ENCODE data around the gene FGF12. TPM values are rescaled to one million over a fixed set of nuclear protein-coding genes. Genes with fewer than 3 reads are reported as not detected.
A peak's percentile ranks its signal among the peaks of the same experiment; 100 is the strongest.

FGF12 gene
- total RNA-seq, 1 donor from 2014 or later = 450 TPM

DNA sequence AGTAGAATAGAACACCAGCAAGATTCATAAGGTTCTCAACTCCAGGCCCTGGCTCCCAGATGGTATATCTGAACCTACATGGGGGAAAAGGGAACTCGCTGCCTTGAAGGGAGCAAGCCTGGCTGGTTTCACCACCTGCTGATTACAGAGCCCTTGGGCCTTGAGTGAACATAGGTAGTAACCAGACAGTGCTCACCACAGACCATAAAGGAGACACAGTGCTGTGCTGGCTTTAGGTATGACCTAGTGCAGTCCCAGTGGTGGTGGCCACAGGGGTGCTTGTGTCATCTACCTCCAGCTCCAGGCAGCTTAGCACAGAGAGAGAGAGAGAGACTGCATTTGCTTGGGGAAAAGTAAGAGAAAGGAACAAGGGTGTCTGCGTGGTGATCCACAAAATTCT, 409.8 kb downstream of the FGF12 start:
- DNase-seq = no peak
- no peak for ATAC-seq
- intact Hi-C loops (cut with micrococcal nuclease) = no loop called here

DNA sequence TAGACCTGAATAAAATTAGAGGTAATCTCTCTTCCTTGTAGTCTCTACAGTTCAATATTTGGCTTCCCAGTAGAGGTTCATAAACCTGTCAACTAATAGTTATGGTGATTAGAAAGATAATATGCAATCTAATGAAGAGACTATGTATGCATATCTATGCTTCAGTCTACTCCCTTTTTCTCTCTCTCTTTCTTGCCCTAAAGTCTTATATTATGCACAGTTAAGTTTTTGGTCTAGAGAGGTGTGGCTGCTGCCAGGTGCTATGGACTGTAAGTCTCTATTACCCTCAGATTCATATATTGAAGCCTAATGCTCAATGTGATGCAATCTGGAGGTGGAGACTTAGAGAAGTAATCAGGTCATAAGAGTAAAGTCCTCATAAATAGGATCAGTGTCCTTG, 413.7 kb downstream of the FGF12 start:
- intact Hi-C loops (cut with micrococcal nuclease) = no loop called here
- DNase-seq (no peak), ATAC-seq (no peak)

- intact Hi-C loops (cut with micrococcal nuclease) = no loop called here
- ATAC-seq = no peak
- no peak for DNase-seq
These were observed 419.7 kb downstream of the FGF12 start for GRCh38 chr3:192307631-192308030.

- DNase-seq = no peak
- intact Hi-C loops (cut with micrococcal nuclease) = no loop called here
- ATAC-seq = peak; percentile 76
These were observed 424.1 kb downstream of the FGF12 start for GRCh38 chr3:192303235-192303634.

DNA sequence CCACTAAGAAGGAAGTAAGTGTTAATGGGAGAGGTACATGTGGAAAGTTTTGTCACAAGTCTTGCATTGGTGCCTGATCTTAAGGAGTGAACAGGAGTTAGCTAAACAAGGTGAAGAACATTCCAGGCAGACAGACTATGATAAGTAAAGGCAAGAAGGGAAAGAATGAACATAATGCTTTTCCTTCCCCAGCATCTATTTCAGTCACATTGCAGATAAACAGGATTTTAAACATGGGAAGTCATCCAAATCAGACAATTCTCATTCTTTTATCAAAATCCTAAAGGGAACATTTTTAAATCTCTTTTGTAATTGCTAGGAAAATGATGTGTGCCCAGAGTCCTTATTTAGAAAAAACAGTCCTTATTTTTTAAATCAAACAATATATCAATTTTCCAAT, 424.6 kb downstream of the FGF12 start:
- intact Hi-C loops (cut with micrococcal nuclease) = no loop called here
- ATAC-seq (no peak), DNase-seq (no peak)

DNA sequence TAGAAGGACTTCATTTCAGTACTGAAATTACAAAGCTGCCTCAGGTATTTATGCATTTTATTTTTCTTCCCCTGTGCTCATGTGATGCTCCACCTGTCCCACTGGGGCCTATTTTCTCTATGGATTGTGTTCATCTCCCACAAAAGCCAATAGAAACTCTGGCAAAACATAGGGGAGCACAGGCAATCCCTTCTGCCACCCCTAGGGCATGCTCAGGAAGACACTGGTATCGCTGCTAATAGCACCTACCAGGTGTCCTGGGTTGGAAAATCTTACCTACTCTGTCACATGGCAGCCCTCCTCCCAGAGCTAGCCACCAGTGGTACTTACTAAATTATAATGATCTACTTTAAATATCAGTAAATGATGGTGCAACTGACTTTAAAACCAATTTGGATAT, 427.4 kb downstream of the FGF12 start:
- DNase-seq = no peak
- intact Hi-C loops (cut with micrococcal nuclease) = no loop called here
- no peak for ATAC-seq

- intact Hi-C loops (cut with micrococcal nuclease) = no loop called here
- DNase-seq (no peak), ATAC-seq (no peak)
These were observed 430.5 kb downstream of the FGF12 start for GRCh38 chr3:192296845-192297244.

- ATAC-seq = no peak
- intact Hi-C loops (cut with micrococcal nuclease) = no loop called here
These were observed 442.8 kb downstream of the FGF12 start for GRCh38 chr3:192284443-192285072.

GRCh38 chr3:192281207-192281880, 446.0 kb downstream of the FGF12 start:
- DNase-seq (no peak), ATAC-seq (no peak)
- intact Hi-C loops (cut with micrococcal nuclease) = no loop called here

More at GRCh38 chr3:192284443-192285072, 442.8 kb downstream of the FGF12 start:
- no peak for DNase-seq

GRCh38 chr3:192279664-192280063, 447.7 kb downstream of the FGF12 start:
- ATAC-seq (no peak), DNase-seq (no peak)
- intact Hi-C loops (cut with micrococcal nuclease) = no loop called here

DNA sequence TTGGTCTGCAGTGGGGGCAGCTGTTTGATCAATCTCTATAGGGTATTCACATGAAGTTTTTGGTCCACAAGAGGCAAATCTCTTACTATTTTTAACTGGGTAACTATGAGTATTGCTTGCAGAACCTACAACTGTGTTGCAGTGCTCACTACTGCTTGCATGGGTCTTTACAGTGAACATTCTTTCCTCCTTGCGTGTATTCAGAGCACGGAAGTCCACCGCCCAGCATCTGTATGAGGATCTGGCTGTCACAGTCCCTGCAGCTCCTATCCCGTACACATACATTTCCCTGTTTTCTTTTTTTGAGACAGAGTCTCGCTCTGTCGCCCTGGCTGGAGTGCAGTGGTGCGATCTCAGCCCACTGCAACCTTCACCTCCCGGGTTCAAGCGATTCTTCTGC, 449.9 kb downstream of the FGF12 start:
- intact Hi-C loops (cut with micrococcal nuclease) = no loop called here
- DNase-seq (no peak), ATAC-seq (no peak)

- DNase-seq = no peak
- intact Hi-C loops (cut with micrococcal nuclease) = no loop called here
- ATAC-seq = no peak
These were observed 451.5 kb downstream of the FGF12 start for GRCh38 chr3:192275741-192276355.

DNA sequence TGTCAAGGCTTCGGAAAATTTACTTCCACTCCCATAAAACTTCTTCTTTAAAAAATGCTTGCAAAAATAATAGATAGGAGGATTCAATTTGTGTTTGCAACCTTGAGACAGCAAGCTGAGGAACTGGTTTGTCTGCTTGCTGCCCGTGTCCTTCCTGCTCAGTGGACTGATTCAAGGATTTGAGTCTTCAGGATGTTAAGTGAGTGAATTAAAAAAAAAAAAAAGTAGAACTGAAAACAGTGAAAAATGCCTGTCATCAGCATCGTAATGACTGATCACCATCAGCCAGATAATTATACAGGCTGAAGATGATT, 453.7 kb downstream of the FGF12 start:
- intact Hi-C loops (cut with micrococcal nuclease) = no loop called here
- DNase-seq (no peak), ATAC-seq (no peak)

- DNase-seq (no peak), ATAC-seq (no peak)
- intact Hi-C loops (cut with micrococcal nuclease) = no loop called here
These were observed 454.2 kb downstream of the FGF12 start for GRCh38 chr3:192273001-192273696.

- intact Hi-C loops (cut with micrococcal nuclease) = no loop called here
- ATAC-seq (no peak), DNase-seq (no peak)
These were observed 465.3 kb downstream of the FGF12 start for GRCh38 chr3:192262001-192262400.

- DNase-seq = no peak
- intact Hi-C loops (cut with micrococcal nuclease) = no loop called here
- ATAC-seq = peak; percentile 58
These were observed 466.2 kb downstream of the FGF12 start for GRCh38 chr3:192261135-192261534.

- ATAC-seq = peak; percentile 24
These were observed 467.0 kb downstream of the FGF12 start for GRCh38 chr3:192260116-192261010.

DNA sequence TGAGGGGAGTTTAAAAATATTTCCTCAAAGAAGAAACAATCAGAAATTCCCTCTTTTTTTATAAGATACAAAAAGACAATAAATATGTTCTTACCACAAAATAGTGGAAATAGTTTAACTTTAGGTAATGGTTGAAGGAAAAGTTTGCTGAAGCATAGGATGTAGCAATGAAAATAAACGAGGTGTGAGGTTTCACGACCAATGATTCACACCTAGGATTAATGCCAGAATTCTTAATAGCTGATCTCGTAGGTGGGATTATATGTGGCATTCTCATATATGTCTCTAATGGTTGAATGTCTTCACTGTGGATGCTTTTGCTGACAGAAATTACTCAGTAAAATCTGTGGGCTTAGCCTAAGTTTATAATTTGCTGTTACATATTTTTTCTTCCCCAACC, 467.7 kb downstream of the FGF12 start:
- DNase-seq = no peak
- intact Hi-C loops (cut with micrococcal nuclease) = no loop called here
- ATAC-seq = no peak

More at GRCh38 chr3:192260116-192261010, 467.0 kb downstream of the FGF12 start:
- DNase-seq = no peak
- intact Hi-C loops (cut with micrococcal nuclease) = no loop called here

- ATAC-seq (no peak), DNase-seq (no peak)
- intact Hi-C loops (cut with micrococcal nuclease) = no loop called here
These were observed 468.6 kb downstream of the FGF12 start for GRCh38 chr3:192258721-192259120.

All from left ventricle myocardium superior (tissue), 1 donor.